SH-SY5Y (cell line): ENCODE results near the gene PTCH2.

Source experiments
- GATA2 ChIP-seq: IDR thresholded peaks from 2 replicates; pipeline ENCODE4 v1.6.1; 2011; ENCODE audit warnings: mild to moderate bottlenecking, low read depth, low read length
- GATA3 ChIP-seq: IDR thresholded peaks from 2 replicates; pipeline ENCODE4 v1.6.1; 2011; ENCODE audit warnings: low read depth, mild to moderate bottlenecking, low read length, moderate library complexity

DNA sequence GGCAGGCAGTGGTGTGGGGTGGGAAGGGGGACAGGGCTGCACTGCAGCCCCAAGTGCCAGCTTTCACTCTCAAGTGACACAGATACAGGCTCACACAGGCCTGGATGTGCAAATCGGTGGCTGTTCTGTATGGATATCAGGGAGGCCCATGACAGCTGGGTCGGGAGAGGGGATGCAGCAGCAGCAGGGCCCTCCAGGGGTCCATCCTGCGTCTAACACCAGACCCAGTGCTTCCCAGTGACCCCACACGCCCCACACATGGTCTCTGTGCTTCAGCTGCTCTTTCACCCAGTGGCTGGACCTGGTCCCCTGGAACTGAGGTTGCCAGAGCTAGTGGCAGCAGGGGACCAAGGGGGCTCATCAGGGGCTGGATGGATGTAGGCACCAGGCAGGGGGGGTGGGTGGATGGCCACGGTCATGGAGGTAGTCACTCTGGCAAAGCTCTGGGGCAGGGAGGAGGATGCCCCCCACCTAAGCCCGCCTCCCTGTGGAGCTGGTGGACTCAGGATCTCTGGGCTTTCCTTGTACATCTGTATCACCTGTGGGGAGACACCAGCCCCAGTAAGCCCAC, 20.8 kb downstream of the PTCH2 start:
- TF ChIP-seq GATA3: no peak
- no peak for TF ChIP-seq GATA2
